Transverse colon (tissue), 4 donors: ENCODE measurements around the gene CPNE4.

Source experiments
- CTCF ChIP-seq, 5 experiments: fragments of 200-600 bp in 3 of 5; fragments of 450-650 bp in 2 of 5; sonication (generic) in 3 of 5; IDR thresholded peaks; 1 replicate in 2 of 5; 2 replicates in 3 of 5; pipeline ENCODE4 v1.5.1; 2016 to 2017; ENCODE audit warnings: antibody characterized with exemption in 5 of 5, inconsistent platforms in 3 of 5, mild to moderate bottlenecking in 2 of 5, moderate library complexity in 1 of 5
- POLR2A ChIP-seq: fragments of 450-650 bp; IDR thresholded peaks from one replicate; pipeline ENCODE4 v1.6.1; 2016; ENCODE audit warnings: antibody characterized with exemption, mild to moderate bottlenecking, moderate library complexity
- POLR2AphosphoS5 ChIP-seq, 3 donors: sonication (generic); formaldehyde crosslinking; IDR thresholded peaks; one replicate each; pipeline ENCODE4 v1.6.1; 2016; ENCODE audit warnings: antibody characterized with exemption in 3 of 3

GRCh38 chr3:131692356-131692755 lies 342.5 kb downstream of the CPNE4 start:
- no peak for TF ChIP-seq POLR2A
- TF ChIP-seq CTCF (IDR thresholded peaks at IDR 0.05), result no peak
- no peak for TF ChIP-seq POLR2AphosphoS5 (IDR thresholded peaks at IDR 0.05)
